ENCODE measurements around the gene CENPI.
A peak's percentile ranks its signal among the peaks of the same experiment; 100 is the strongest.
"Not testable (repeated sequence)": the region's sequence is repeated elsewhere in the genome, so short reads cannot be mapped to it uniquely, and the experiment has no call there.

CENPI gene

GRCh38 chrX:101097546-101098453 lies at the start of gene CENPI:
TSS of gene CENPI (plus strand) at chrX:101098204. CDS start at chrX:101101071, 2,867 bp downstream.
- DNase-seq: peak; percentile 97

- DNase-seq: no peak
These were observed 46.9 kb upstream of the CENPI start for GRCh38 chrX:101051153-101051548.

GRCh38 chrX:101051549-101052302 lies 46.3 kb upstream of the CENPI start, which contains the start of gene TRMT2B:
TSS of gene TRMT2B (minus strand) at chrX:101052111. CDS start at chrX:101042289, 9,822 bp downstream.
- peak; percentile 81 for DNase-seq

- not testable (repeated sequence) for DNase-seq
These were observed 41.5 kb upstream of the CENPI start for GRCh38 chrX:101056551-101056950.

GRCh38 chrX:101057093-101057714 lies 40.8 kb upstream of the CENPI start:
- DNase-seq: no peak

GRCh38 chrX:101062176-101062575 lies 35.8 kb upstream of the CENPI start:
- no peak for DNase-seq

- DNase-seq: no peak
These were observed 26.4 kb upstream of the CENPI start for GRCh38 chrX:101071582-101071981.

GRCh38 chrX:101078716-101079598 lies 19.0 kb upstream of the CENPI start, which contains the start of gene TMEM35A:
TSS of gene TMEM35A (plus strand) at chrX:101078879. CDS start at chrX:101079003, 124 bp downstream.
- DNase-seq: peak; percentile 19

GRCh38 chrX:101079736-101080270 lies 18.2 kb upstream of the CENPI start:
- DNase-seq: no peak

GRCh38 chrX:101080326-101081124 lies 17.5 kb upstream of the CENPI start:
- DNase-seq: no peak

- no peak for DNase-seq
These were observed 16.8 kb upstream of the CENPI start for GRCh38 chrX:101081231-101081630.

- DNase-seq: no peak
These were observed 6.2 kb upstream of the CENPI start for GRCh38 chrX:101091817-101092216.

- no peak for DNase-seq
These were observed 10.3 kb downstream of the CENPI start for GRCh38 chrX:101108284-101108683.

- DNase-seq: no peak
These were observed 19.7 kb downstream of the CENPI start for GRCh38 chrX:101117701-101118100.

- no peak for DNase-seq
These were observed 38.2 kb downstream of the CENPI start for GRCh38 chrX:101136235-101136634.

Data from femur (tissue), 1 donor.